ENCODE results near the gene CYP46A1.

- TF ChIP-seq ZNF133 (tag by site-specific recombination; IDR thresholded peaks at IDR 0.05), result no peak
- TF ChIP-seq GLIS2 (tag by site-specific recombination; IDR thresholded peaks at IDR 0.05), result no peak
- no peak for TF ChIP-seq ZNF274 (IDR thresholded peaks at IDR 0.05; ENCODE audit: low read length)
- no peak for TF ChIP-seq ZNF274 (tag by site-specific recombination; IDR thresholded peaks at IDR 0.05; ENCODE audit: borderline replicate concordance)
- TF ChIP-seq ZBTB7A (tag by site-specific recombination; IDR thresholded peaks at IDR 0.05; ENCODE audit: low read depth), result no peak
- TF ChIP-seq ZBTB20 (tag by site-specific recombination; IDR thresholded peaks at IDR 0.05), result no peak
- no peak for TF ChIP-seq TCF7L2 (IDR thresholded peaks at IDR 0.05; ENCODE audit: borderline replicate concordance, low read depth, low read length)
- TF ChIP-seq ZNF561 (tag by site-specific recombination; IDR thresholded peaks at IDR 0.05; ENCODE audit: borderline replicate concordance), result no peak
- TF ChIP-seq ZNF692 (tag by site-specific recombination; IDR thresholded peaks at IDR 0.05), result no peak
- TF ChIP-seq CTCF (tag by site-specific recombination; IDR thresholded peaks at IDR 0.05), result no peak
- no peak for TF ChIP-seq ZFP3 (tag by site-specific recombination; IDR thresholded peaks at IDR 0.05; ENCODE audit: low read depth)
- TF ChIP-seq ZSCAN16 (tag by site-specific recombination; IDR thresholded peaks at IDR 0.05), result no peak
- TF ChIP-seq ZNF558 (tag by site-specific recombination; IDR thresholded peaks at IDR 0.05), result no peak
- no peak for TF ChIP-seq ZNF175 (tag by site-specific recombination; IDR thresholded peaks at IDR 0.05)
- no peak for TF ChIP-seq ZBTB49 (tag by site-specific recombination; IDR thresholded peaks at IDR 0.05; ENCODE audit: low read depth)
Measured at GRCh38 chr14:99675951-99676350, 8.1 kb upstream of the CYP46A1 start.
